ENCODE data around the gene FAM107B.

FAM107B gene

DNA sequence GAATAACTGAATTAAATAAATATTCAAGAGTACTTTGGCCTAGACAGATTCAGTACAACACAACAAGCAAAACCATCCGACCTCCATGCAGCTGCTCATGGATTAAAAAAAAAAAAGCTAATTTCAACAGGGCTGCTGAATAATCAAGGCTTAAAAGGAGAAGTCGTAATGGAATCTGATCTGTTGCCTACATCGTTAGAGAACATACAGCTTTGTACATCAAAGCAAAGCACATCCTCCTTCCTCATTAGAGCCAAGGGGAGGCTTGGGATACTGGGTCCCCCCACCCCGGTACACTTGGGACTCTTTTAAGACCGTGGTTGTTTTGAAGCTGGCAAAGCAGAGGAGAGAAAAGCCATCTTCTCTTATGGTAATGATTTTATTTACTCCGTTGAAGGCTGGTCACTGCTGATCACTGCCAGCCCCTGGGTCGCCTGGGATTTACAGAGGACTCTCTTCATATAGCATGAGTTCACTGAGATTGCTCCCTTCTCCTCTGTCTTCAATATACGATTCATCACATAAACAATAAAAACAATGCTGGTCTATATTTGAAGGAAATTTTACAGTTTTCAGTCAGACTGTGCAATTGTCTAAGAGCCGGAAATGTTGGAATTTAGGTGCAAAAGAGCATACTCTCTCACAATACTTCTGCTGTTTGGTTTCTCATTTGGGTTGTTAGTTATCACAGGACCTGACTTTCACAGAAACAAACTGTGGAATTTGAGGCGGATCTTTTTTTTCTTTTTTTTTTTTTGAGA is 148.8 kb downstream of the FAM107B start:
- no peak overlapping the region for H2AFZ ChIP-seq (ENCODE audit: low read length, unreplicated experiment)
- H3K36me3 ChIP-seq (ENCODE audit: insufficient read depth, low read length) = no peaks in the 10 kb centered on the region
- no peak overlapping the region for H3K4me3 ChIP-seq (ENCODE audit: low read depth, low read length)
- H3K79me2 ChIP-seq (ENCODE audit: control insufficient read depth, insufficient read depth, low read length, unreplicated experiment) = no peaks in the 10 kb centered on the region
- peaks cover 4% of the 10 kb centered on the region for H3K4me1 ChIP-seq (ENCODE audit: control insufficient read depth, insufficient read depth, low read length, unreplicated experiment)
- no peak overlapping the region for H3K27ac ChIP-seq (ENCODE audit: low read depth, low read length)
- no peaks in the 10 kb centered on the region for H3K27me3 ChIP-seq (ENCODE audit: insufficient read depth, low read length)

DNA sequence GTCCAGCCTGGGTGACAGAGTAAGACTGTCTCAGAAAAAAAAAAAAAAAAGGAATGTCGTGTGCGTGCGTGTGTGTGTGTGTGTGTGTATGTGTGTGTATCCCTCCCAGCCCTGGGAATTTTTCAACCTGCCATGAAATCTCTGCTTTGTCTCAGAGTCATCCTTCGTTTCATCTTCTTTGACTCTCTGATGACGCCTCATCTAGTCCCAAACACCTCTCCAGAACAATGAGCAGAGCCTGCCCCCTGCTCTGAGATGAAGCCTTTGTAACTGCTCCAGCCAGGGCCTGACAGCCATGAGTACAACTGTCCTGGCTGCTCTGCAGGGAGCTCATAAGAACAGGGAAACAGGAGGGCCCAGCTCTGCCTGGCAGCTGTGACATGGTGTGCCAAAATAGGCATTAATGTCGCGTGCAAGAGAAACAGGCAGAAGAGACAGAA is 149.5 kb downstream of the FAM107B start:
- Histone ChIP-seq H2AFZ (ENCODE audit: low read length, unreplicated experiment) (no peak overlapping the region), H3K27me3 (ENCODE audit: insufficient read depth, low read length) (no peaks in the 10 kb centered on the region), H3K4me1 (ENCODE audit: control insufficient read depth, insufficient read depth, low read length, unreplicated experiment) (peaks cover 4% of the 10 kb centered on the region), H3K27ac (ENCODE audit: low read depth, low read length) (no peak overlapping the region), H3K79me2 (ENCODE audit: control insufficient read depth, insufficient read depth, low read length, unreplicated experiment) (no peaks in the 10 kb centered on the region), H3K4me3 (ENCODE audit: low read depth, low read length) (no peak overlapping the region), H3K36me3 (ENCODE audit: insufficient read depth, low read length) (no peaks in the 10 kb centered on the region)

DNA sequence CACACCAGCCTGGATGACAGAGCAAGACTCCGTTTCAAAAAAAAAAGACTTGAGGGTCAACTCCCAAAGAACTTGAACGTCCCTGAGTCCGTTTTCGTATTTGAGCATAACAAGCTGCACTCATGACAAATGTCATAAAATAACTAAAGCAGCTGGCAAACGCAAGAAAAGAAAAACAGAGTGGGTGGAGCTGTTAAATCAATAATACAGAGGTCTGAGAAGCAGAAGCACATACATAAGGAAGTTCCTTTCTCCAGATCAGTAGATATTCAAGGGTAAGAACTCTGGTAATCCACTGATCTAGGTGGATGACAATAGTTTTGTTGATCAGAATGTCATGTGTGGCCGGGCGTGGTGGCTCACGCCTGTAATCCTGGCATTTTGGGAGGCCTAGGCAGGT is 150.1 kb downstream of the FAM107B start:
- Histone ChIP-seq H3K4me1 (ENCODE audit: control insufficient read depth, insufficient read depth, low read length, unreplicated experiment) (peaks cover 4% of the 10 kb centered on the region), H2AFZ (ENCODE audit: low read length, unreplicated experiment) (no peak overlapping the region), H3K4me3 (ENCODE audit: low read depth, low read length) (no peak overlapping the region), H3K27ac (ENCODE audit: low read depth, low read length) (no peak overlapping the region), H3K36me3 (ENCODE audit: insufficient read depth, low read length) (no peaks in the 10 kb centered on the region), H3K79me2 (ENCODE audit: control insufficient read depth, insufficient read depth, low read length, unreplicated experiment) (no peaks in the 10 kb centered on the region), H3K27me3 (ENCODE audit: insufficient read depth, low read length) (no peaks in the 10 kb centered on the region)

DNA sequence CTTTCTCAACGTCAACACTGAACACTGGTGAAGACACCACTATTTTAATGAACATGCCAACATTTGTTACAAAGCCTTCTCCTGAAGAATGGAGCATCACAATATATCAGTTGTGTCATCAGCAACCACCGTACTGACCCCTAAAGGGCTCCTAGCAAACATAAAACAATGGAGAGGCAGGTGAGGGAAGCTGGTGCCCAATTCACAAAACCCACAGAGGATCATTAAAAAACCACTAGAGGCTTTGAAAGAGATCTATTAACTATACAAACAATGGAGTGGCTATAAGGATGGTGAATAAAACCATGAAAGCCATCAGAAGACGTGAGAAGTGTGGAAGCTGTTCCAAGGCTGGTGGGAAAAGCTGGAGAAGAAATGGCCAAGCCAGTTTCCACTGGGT is 150.8 kb downstream of the FAM107B start:
- peaks cover 4% of the 10 kb centered on the region for H3K4me1 ChIP-seq (ENCODE audit: control insufficient read depth, insufficient read depth, low read length, unreplicated experiment)
- no peaks in the 10 kb centered on the region for H3K27me3 ChIP-seq (ENCODE audit: insufficient read depth, low read length)
- H3K4me3 ChIP-seq (ENCODE audit: low read depth, low read length) = no peak overlapping the region
- H2AFZ ChIP-seq (ENCODE audit: low read length, unreplicated experiment) = no peak overlapping the region
- no peaks in the 10 kb centered on the region for H3K79me2 ChIP-seq (ENCODE audit: control insufficient read depth, insufficient read depth, low read length, unreplicated experiment)
- H3K27ac ChIP-seq (ENCODE audit: low read depth, low read length) = no peak overlapping the region
- H3K36me3 ChIP-seq (ENCODE audit: insufficient read depth, low read length) = no peaks in the 10 kb centered on the region

DNA sequence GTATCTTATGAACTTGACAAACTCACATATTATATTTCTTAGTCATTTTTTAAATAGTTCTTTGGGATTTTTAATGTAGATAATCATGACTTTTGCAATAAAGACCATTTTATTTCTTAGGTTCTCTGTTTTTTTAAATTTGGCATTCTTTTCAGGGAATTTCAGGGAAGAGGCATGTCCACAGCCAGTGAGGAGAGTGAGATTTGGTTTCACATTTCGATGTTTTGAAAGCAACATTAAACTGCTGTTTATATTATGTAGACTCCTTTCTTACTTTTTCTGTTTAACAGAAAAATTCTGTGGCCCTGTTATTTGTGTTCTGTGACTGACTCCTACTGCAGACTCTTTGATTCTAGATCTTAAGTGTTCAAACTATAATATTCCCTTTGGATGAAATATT is 153.7 kb downstream of the FAM107B start:
- Histone ChIP-seq H3K27ac (ENCODE audit: low read depth, low read length) (no peak overlapping the region), H3K27me3 (ENCODE audit: insufficient read depth, low read length) (no peaks in the 10 kb centered on the region), H3K4me3 (ENCODE audit: low read depth, low read length) (no peak overlapping the region), H3K4me1 (ENCODE audit: control insufficient read depth, insufficient read depth, low read length, unreplicated experiment) (peaks cover 13% of the 10 kb centered on the region), H3K79me2 (ENCODE audit: control insufficient read depth, insufficient read depth, low read length, unreplicated experiment) (no peaks in the 10 kb centered on the region), H3K36me3 (ENCODE audit: insufficient read depth, low read length) (no peaks in the 10 kb centered on the region), H2AFZ (ENCODE audit: low read length, unreplicated experiment) (no peak overlapping the region)

DNA sequence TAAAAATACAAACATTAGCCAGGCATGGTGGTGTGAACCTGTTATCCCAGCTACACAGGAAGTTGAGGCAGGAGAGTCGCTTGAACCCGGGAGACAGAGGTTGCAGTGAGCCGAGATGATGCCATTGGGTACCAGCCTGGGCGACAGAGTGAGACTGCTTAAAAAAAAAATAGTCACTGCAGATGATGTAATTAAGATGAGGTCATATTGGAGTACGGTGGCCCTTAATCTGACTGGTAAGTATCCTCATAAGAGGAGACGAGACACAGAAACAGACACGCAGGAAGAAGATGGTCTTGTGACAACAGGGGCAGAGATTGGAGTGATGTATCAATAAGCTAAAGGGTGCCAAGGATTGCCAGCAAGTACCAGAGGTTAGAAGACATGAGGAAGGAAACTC is 156.0 kb downstream of the FAM107B start:
- Histone ChIP-seq H3K27ac (ENCODE audit: low read depth, low read length) (no peak overlapping the region), H3K4me3 (ENCODE audit: low read depth, low read length) (no peak overlapping the region), H2AFZ (ENCODE audit: low read length, unreplicated experiment) (no peak overlapping the region), H3K36me3 (ENCODE audit: insufficient read depth, low read length) (no peaks in the 10 kb centered on the region), H3K27me3 (ENCODE audit: insufficient read depth, low read length) (no peaks in the 10 kb centered on the region), H3K4me1 (ENCODE audit: control insufficient read depth, insufficient read depth, low read length, unreplicated experiment) (peaks cover 13% of the 10 kb centered on the region), H3K79me2 (ENCODE audit: control insufficient read depth, insufficient read depth, low read length, unreplicated experiment) (no peaks in the 10 kb centered on the region)

DNA sequence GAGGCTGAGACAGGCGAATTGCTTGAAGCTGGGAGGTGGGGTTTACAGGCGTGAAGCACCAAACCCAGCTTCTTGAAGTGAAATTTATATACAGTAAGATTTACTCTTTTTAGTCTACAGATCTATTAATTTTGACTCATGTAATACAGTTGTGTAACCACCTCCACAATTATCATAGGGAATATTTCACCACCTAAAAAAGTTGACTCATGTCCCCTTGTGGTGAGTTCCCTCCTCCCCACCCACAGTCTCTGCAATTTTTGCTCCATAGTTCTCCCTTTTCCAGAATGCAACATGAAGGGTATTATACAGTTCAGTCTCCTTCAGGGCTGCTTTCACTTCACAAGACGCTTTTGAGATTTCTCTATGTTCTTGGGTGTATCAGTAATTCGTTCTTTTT is 156.8 kb downstream of the FAM107B start:
- H3K4me1 ChIP-seq (ENCODE audit: control insufficient read depth, insufficient read depth, low read length, unreplicated experiment) = peaks cover 13% of the 10 kb centered on the region
- no peaks in the 10 kb centered on the region for H3K36me3 ChIP-seq (ENCODE audit: insufficient read depth, low read length)
- H3K4me3 ChIP-seq (ENCODE audit: low read depth, low read length) = no peak overlapping the region
- no peaks in the 10 kb centered on the region for H3K27me3 ChIP-seq (ENCODE audit: insufficient read depth, low read length)
- no peak overlapping the region for H3K27ac ChIP-seq (ENCODE audit: low read depth, low read length)
- H2AFZ ChIP-seq (ENCODE audit: low read length, unreplicated experiment) = no peak overlapping the region
- no peaks in the 10 kb centered on the region for H3K79me2 ChIP-seq (ENCODE audit: control insufficient read depth, insufficient read depth, low read length, unreplicated experiment)

DNA sequence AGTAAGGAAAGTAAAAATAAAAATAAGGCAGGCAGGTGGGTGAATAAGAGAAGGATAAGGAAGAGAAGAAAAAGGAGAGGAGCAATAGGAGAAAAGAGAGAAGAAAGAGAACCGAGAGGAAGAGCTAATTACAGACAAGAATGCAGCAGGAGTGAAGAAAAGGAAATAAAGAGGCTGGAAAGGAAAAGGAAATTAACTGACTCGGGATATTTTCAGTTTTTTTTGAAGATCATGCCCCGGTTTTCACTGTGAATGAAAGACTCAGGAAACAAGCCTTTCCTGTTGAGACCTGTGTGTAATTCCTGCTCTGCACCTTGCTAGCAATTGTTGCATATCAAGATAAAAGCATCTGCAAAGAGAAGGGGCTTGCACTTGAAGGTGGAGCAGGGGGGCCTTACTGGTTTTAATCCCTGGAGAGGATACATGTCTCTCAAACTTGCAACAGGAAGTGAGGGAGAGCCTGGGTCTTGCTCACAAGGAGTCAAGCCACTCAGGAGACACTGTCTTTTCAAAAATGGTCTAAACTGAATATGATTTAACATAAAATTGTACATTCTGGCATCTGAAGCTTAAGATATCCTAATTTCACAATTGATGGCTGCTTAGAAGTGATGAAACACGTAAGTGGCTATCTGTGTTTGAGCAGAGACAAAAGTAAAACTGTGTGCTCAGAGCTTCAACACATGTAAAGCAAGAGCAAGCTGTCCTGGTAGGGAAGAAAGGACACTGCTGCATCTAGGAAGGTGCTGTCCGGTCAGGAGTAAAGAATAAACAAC is 157.6 kb downstream of the FAM107B start:
- Histone ChIP-seq H3K27ac (ENCODE audit: low read depth, low read length) (no peak overlapping the region), H2AFZ (ENCODE audit: low read length, unreplicated experiment) (no peak overlapping the region), H3K79me2 (ENCODE audit: control insufficient read depth, insufficient read depth, low read length, unreplicated experiment) (no peaks in the 10 kb centered on the region), H3K36me3 (ENCODE audit: insufficient read depth, low read length) (no peaks in the 10 kb centered on the region), H3K4me1 (ENCODE audit: control insufficient read depth, insufficient read depth, low read length, unreplicated experiment) (peaks cover 13% of the 10 kb centered on the region), H3K4me3 (ENCODE audit: low read depth, low read length) (no peak overlapping the region), H3K27me3 (ENCODE audit: insufficient read depth, low read length) (no peaks in the 10 kb centered on the region)

DNA sequence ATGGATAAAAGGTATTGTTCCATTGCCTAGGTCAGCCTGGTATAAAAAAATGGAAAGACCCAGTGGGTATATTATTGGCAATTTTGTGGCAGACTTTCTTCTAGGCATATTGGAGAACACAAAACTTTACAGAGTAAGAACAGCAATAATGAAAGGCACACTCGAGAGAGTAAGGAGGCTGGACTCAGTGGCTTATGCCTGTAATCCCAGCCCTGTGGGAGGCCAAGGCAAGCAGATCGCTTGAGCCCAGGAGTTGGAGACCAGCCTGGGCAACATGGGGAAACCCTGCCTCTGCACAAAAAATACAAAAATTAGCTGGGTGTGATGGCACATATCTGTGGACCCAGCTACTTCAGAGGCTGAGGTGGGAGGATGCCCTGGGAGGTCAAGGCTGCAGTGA is 158.2 kb downstream of the FAM107B start:
- H3K27me3 ChIP-seq (ENCODE audit: insufficient read depth, low read length) = no peaks in the 10 kb centered on the region
- no peaks in the 10 kb centered on the region for H3K36me3 ChIP-seq (ENCODE audit: insufficient read depth, low read length)
- H3K79me2 ChIP-seq (ENCODE audit: control insufficient read depth, insufficient read depth, low read length, unreplicated experiment) = no peaks in the 10 kb centered on the region
- H3K27ac ChIP-seq (ENCODE audit: low read depth, low read length) = no peak overlapping the region
- peaks cover 13% of the 10 kb centered on the region for H3K4me1 ChIP-seq (ENCODE audit: control insufficient read depth, insufficient read depth, low read length, unreplicated experiment)
- H2AFZ ChIP-seq (ENCODE audit: low read length, unreplicated experiment) = no peak overlapping the region
- H3K4me3 ChIP-seq (ENCODE audit: low read depth, low read length) = no peak overlapping the region

DNA sequence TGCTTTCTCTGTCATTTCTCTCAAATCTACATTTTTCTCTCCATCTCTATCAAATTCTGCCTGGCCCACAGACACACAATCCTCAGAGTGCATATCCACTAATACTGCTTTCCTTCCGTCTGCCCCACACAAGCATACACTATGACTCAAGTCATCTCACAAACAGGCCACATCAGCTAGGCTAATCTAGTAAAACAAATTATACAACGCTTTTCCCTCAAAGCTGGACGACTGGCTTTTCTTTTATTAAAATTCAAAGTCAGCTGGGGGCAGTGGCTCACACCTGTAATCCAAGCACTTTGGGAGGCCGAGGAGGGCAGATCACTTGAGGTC is 161.1 kb downstream of the FAM107B start:
- Histone ChIP-seq H3K36me3 (ENCODE audit: insufficient read depth, low read length) (no peaks in the 10 kb centered on the region), H2AFZ (ENCODE audit: low read length, unreplicated experiment) (no peak overlapping the region), H3K27ac (ENCODE audit: low read depth, low read length) (no peak overlapping the region), H3K27me3 (ENCODE audit: insufficient read depth, low read length) (no peaks in the 10 kb centered on the region; the same call in none of the 2 replicates), H3K4me1 (ENCODE audit: control insufficient read depth, insufficient read depth, low read length, unreplicated experiment) (peaks cover 9% of the 10 kb centered on the region), H3K79me2 (ENCODE audit: control insufficient read depth, insufficient read depth, low read length, unreplicated experiment) (no peaks in the 10 kb centered on the region), H3K4me3 (ENCODE audit: low read depth, low read length) (no peak overlapping the region)
